ENCODE results near the gene ATP1A1. TPM values are rescaled to one million over a fixed set of nuclear protein-coding genes. Genes with fewer than 3 reads are reported as not detected.
A peak's percentile ranks its signal among the peaks of the same experiment; 100 is the strongest.

Gene ATP1A1
- total and polyA plus RNA-seq, 9 of the 15 experiments (the other 6 are each of a cell fraction or from before 2014, with no cell fraction given) = 99.3 to 513 (median 234) TPM

DNA sequence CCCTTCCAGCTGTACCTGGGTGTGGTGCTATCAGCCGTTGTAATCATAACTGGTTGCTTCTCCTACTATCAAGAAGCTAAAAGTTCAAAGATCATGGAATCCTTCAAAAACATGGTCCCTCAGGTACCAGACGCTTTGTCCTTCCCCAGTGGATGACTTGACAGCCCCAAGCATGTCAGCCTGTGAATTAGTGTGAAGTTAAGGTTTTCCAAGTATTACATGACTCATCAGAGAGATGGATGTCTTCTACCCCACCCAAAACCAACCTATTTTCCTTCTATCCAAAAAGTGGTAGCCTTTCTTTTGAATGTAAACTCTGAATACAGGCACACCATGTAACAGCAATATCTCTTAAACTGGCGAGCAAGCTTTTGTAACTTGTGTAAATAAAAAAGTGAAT is 15.1 kb downstream of the ATP1A1 start:
- ChIA-PET POLR2A (interaction anchor here (3.6 kb wide), 1 partner anchor 12 kb away, joined by 24 read pairs; no protein-coding TSS in a partner anchor), CTCF (ENCODE audit: low intra/inter-chr PET ratio) (no interaction called here)
- intact Hi-C loops (cut with micrococcal nuclease) = no loop called here
- DNase-seq (ENCODE audit: extremely low read depth in 1 of 4, low spot score in 3 of 4) (peak; percentile 46 to 64 (median 52)), FAIRE-seq (peak; percentile 29), ATAC-seq (peak; percentile 58; the same call in 2 of the 3 replicates)
- Histone ChIP-seq H4K20me1 (replicated peaks; ENCODE audit: control insufficient read depth, insufficient read depth, low read length) (peaks cover 6% of the 10 kb centered on the region; the same call in 1 of the 2 replicates), H3K79me2 (ENCODE audit: control insufficient read depth, insufficient read depth, low read length) (peaks cover 15% of the 10 kb centered on the region), H3K9ac (ENCODE audit: insufficient read depth in 1 of 2, low read depth in 2 of 2, low read length in 2 of 2) (no peak overlapping the region), H3K9me3 (replicated peaks; ENCODE audit: control insufficient read depth, insufficient read depth, low read depth, low read length) (no peaks in the 10 kb centered on the region), H3K27me3 (ENCODE audit: control insufficient read depth in 2 of 2, insufficient read depth in 2 of 2, low read length in 2 of 2) (no peaks in the 10 kb centered on the region), H3K4me2 (ENCODE audit: insufficient read depth, low read length) (no peak overlapping the region), H2AFZ (ENCODE audit: low read depth, low read length) (no peak overlapping the region), H3K27ac (ENCODE audit: extremely low read depth, low read depth, low read length) (no peak overlapping the region), H3K4me1 (replicated peaks in 1 of 2; ENCODE audit: control insufficient read depth in 2 of 2, insufficient read depth in 2 of 2, low read length in 2 of 2) (peaks cover 0 to 15% of the 10 kb centered on the region in 2 experiments; a peak in 3 of 5 replicates), H3K9me1 (ENCODE audit: control insufficient read depth, insufficient read depth, low read length) (peaks cover 5% of the 10 kb centered on the region), H3K36me3 (ENCODE audit: control insufficient read depth, insufficient read depth, low read length) (peaks cover 97% of the 10 kb centered on the region), H3K4me3 (no peak overlapping the region)
- BruUV-seq (replicated peaks) = no TSS peak
- WGBS (ENCODE audit: insufficient coverage, low coverage, missing lambda C conversion rate) = 56% methylated on average over 3 of the region's 3 CpGs
- in situ Hi-C loops (cut with MboI) = no loop called here
- TF ChIP-seq MEIS2 (IDR thresholded peaks at IDR 0.05; ENCODE audit: partially characterized antibody) = peak; percentile 74
- no peak for TF ChIP-seq RNF2 (IDR thresholded peaks at IDR 0.05)
- TF ChIP-seq ARID1B (IDR thresholded peaks at IDR 0.05) = peak; percentile 51
- peak in 1 of 2 experiments; percentile 20; a peak in 1 of 4 replicates for TF ChIP-seq RCOR1 (IDR thresholded peaks at IDR 0.05; ENCODE audit: borderline replicate concordance in 1 of 2, low read depth in 2 of 2, low read length in 2 of 2)
- no peak for TF ChIP-seq FOXJ3 (CRISPR knock-in tag; IDR thresholded peaks at IDR 0.05)
- peak; percentile 32 for TF ChIP-seq NFE2 (IDR thresholded peaks at IDR 0.05; ENCODE audit: low read depth)
- TF ChIP-seq SMC3 (conservative IDR thresholded peaks at IDR 0.05; ENCODE audit: insufficient read depth, low read depth, low read length) = no peak
- no peak for TF ChIP-seq FOS (IDR thresholded peaks at IDR 0.05; ENCODE audit: extremely low read depth, insufficient read length)
- no peak for TF ChIP-seq SIX5 (IDR thresholded peaks at IDR 0.05; ENCODE audit: borderline replicate concordance in 1 of 2, insufficient read depth in 1 of 2, low read depth in 1 of 2, low read length in 2 of 2)
- peak; percentile 26; the same call in 1 of the 2 replicates for TF ChIP-seq C11orf30 (IDR thresholded peaks at IDR 0.05; ENCODE audit: low read depth)
- peak; percentile 46; the same call in 1 of the 2 replicates for TF ChIP-seq EHMT2 (IDR thresholded peaks at IDR 0.05)
- TF ChIP-seq SUPT5H (IDR thresholded peaks at IDR 0.05) = no peak
- no peak for TF ChIP-seq MAFK (IDR thresholded peaks at IDR 0.05; ENCODE audit: low read length)
- 0 out of 2 replicates have a peak, but pooled peaks have one; percentile 41 for TF ChIP-seq SMARCA4 (IDR thresholded peaks at IDR 0.05)
- no peak for TF ChIP-seq ZFP30 (CRISPR knock-in tag; IDR thresholded peaks at IDR 0.05; ENCODE audit: borderline replicate concordance)
- TF ChIP-seq FOSL1 (tag; conservative IDR thresholded peaks at IDR 0.05) = peak; percentile 75
- TF ChIP-seq ZNF764 (CRISPR knock-in tag; IDR thresholded peaks at IDR 0.05; ENCODE audit: low read depth) = no peak
- no peak for TF ChIP-seq NFIC (IDR thresholded peaks at IDR 0.05)
- TF ChIP-seq, protein P1, sequence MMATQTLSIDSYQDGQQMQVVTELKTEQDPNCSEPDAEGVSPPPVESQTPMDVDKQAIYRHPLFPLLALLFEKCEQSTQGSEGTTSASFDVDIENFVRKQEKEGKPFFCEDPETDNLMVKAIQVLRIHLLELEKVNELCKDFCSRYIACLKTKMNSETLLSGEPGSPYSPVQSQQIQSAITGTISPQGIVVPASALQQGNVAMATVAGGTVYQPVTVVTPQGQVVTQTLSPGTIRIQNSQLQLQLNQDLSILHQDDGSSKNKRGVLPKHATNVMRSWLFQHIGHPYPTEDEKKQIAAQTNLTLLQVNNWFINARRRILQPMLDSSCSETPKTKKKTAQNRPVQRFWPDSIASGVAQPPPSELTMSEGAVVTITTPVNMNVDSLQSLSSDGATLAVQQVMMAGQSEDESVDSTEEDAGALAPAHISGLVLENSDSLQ (IDR thresholded peaks at IDR 0.05) = peak; percentile 54; the same call in 1 of the 2 replicates
- TF ChIP-seq HDAC1 (IDR thresholded peaks at IDR 0.05) = peak in 1 of 2 experiments; percentile 67; a peak in 2 of 4 replicates
- TF ChIP-seq, protein P2, sequence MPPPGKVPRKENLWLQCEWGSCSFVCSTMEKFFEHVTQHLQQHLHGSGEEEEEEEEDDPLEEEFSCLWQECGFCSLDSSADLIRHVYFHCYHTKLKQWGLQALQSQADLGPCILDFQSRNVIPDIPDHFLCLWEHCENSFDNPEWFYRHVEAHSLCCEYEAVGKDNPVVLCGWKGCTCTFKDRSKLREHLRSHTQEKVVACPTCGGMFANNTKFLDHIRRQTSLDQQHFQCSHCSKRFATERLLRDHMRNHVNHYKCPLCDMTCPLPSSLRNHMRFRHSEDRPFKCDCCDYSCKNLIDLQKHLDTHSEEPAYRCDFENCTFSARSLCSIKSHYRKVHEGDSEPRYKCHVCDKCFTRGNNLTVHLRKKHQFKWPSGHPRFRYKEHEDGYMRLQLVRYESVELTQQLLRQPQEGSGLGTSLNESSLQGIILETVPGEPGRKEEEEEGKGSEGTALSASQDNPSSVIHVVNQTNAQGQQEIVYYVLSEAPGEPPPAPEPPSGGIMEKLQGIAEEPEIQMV (tag; conservative IDR thresholded peaks at IDR 0.05; ENCODE audit: low read depth) = no peak
- no peak for TF ChIP-seq SP2 (IDR thresholded peaks at IDR 0.05; ENCODE audit: extremely low read depth, low read depth, low read length, poor library complexity, severe bottlenecking)
- TF ChIP-seq LCOR (CRISPR knock-in tag; IDR thresholded peaks at IDR 0.05) = no peak
- peak; percentile 56; the same call in 1 of the 2 replicates for TF ChIP-seq STAT5A (IDR thresholded peaks at IDR 0.05; ENCODE audit: borderline replicate concordance, low read length)
